ENCODE data around the gene SLC35A2.

GRCh38 chrX:48903290-48903689, 8.2 kb downstream of the SLC35A2 start:
- TF ChIP-seq POLR2AphosphoS5 (IDR thresholded peaks at IDR 0.05; ENCODE audit: insufficient read depth in 1 of 2, low read depth in 1 of 2) (no peak), POLR2A (IDR thresholded peaks at IDR 0.05) (no peak)
- TF ChIP-seq, protein P1, sequence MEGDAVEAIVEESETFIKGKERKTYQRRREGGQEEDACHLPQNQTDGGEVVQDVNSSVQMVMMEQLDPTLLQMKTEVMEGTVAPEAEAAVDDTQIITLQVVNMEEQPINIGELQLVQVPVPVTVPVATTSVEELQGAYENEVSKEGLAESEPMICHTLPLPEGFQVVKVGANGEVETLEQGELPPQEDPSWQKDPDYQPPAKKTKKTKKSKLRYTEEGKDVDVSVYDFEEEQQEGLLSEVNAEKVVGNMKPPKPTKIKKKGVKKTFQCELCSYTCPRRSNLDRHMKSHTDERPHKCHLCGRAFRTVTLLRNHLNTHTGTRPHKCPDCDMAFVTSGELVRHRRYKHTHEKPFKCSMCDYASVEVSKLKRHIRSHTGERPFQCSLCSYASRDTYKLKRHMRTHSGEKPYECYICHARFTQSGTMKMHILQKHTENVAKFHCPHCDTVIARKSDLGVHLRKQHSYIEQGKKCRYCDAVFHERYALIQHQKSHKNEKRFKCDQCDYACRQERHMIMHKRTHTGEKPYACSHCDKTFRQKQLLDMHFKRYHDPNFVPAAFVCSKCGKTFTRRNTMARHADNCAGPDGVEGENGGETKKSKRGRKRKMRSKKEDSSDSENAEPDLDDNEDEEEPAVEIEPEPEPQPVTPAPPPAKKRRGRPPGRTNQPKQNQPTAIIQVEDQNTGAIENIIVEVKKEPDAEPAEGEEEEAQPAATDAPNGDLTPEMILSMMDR (IDR thresholded peaks at IDR 0.05), result no peak
